IPS DF 6.9 (cell line): ENCODE data around the gene CXCL12.
A peak's percentile ranks its signal among the peaks of the same experiment; 100 is the strongest.

Source experiments
- DNase-seq: peaks from one replicate; pipeline ENCODE4 v3.0.0-alpha.2; 2013; ENCODE audit warnings: low read depth, low spot score
- H3K27ac ChIP-seq: one replicate; pipeline ENCODE4 v1.5.1; 2013; ENCODE audit warnings: low read length, control low read depth
- H3K27me3 ChIP-seq: 2 replicates; pipeline ENCODE4 v1.6.1; 2013; ENCODE audit warnings: mild to moderate bottlenecking, low read length; ENCODE audit not compliant: control insufficient read depth, insufficient read depth
- H3K36me3 ChIP-seq: 2 replicates; pipeline ENCODE4 v1.6.1; 2013; ENCODE audit warnings: low read length; ENCODE audit not compliant: control insufficient read depth, insufficient read depth
- H3K4me1 ChIP-seq: 2 replicates; pipeline ENCODE4 v1.6.1; 2013; ENCODE audit warnings: low read length; ENCODE audit not compliant: control insufficient read depth, insufficient read depth
- H3K4me3 ChIP-seq: 2 replicates; pipeline ENCODE4 v1.5.1; 2013; ENCODE audit warnings: mild to moderate bottlenecking, low read length
- H3K9me3 ChIP-seq: 2 replicates; pipeline ENCODE4 v1.6.1; 2013; ENCODE audit warnings: low read length, inconsistent platforms; ENCODE audit not compliant: control insufficient read depth, insufficient read depth
- WGBS: extraction: QIAGEN DNeasy Blood & Tissue Kit; methylation state at CpG from one replicate; pipeline ENCODE4 v1.1.7; 2013; ENCODE audit warnings: mixed read lengths, missing lambda C conversion rate; ENCODE audit not compliant: insufficient read length, insufficient coverage; 5-methylcytosine and 5-hydroxymethylcytosine counted together

The CXCL12 gene

DNA sequence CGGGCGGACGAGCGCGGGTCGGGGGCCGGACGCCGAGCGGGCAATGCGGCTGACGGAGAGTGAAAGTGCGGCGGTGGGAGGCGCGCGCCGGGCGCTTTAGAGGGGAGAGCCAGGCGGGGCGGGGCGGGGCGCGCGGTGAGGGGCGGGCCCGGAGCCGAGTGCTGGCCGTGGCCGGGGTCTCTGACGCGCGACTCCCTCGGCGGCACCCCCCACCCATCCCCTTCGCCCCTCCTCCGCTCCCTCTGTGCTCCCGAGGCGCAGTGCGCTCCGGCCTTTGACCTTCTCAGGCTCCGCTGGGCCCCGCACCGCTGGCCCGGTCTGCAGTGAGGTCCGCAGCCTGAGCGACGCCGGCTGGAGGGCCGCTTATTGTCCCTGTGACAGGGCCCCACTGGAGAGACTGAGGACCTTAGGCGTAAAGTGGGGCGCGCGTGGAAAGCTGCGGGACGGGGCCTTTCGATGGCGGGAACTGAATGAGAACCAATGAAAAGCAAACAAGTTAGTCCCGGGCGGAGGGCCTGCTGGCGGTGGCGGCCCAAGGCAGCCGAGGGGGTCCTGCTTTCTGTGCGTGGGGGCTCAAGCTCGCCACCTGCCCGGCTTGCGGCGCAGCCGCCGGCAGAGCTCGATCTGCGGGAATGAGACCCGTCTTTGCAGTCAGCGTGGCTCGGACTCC lies at the start of gene CXCL12:
CXCL12 (minus strand) TSS at position 72 of the 670 bp plus-strand sequence. CDS start 92 bp downstream, outside the sequence.
- WGBS, result no CpG with 5 or more reads among the region's 75 CpGs
- Histone ChIP-seq H3K4me1 (peaks cover 10% of the 10 kb centered on the region; the same call in 1 of the 2 replicates), H3K9me3 (no peaks in the 10 kb centered on the region), H3K4me3 (peak within 1 kb of the TSS; percentile 75), H3K27ac (no peak within 1 kb of the TSS), H3K36me3 (no peaks in the 10 kb centered on the region), H3K27me3 (peaks cover 6% of the 10 kb centered on the region; the same call in 1 of the 2 replicates)
- no peak for DNase-seq

DNA sequence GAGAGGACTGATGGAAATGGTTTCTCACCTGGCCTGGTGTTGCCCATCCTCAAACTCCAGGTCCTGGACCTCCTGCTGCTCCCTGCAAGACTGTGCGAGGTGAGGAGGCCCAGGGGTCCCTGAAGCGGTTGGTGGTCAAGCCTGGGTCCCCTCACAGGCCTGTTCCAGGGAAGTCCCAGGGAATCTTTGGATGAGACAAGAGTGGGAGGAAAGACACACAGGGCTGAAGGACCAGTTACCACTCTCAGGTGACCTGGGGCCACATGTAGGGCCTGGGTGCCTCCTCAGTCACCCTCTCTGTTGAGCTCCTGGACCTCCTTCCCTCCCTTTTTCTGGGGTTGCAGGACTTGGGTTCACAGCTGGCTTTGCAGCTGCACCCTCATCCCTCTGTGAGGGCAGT lies 42.6 kb upstream of the CXCL12 start:
- no peaks in the 10 kb centered on the region for H3K27me3 ChIP-seq
- no peak for DNase-seq
- WGBS, result no CpG with 5 or more reads among the region's 2 CpGs
- no peak overlapping the region for H3K4me3 ChIP-seq
- H3K9me3 ChIP-seq, result no peaks in the 10 kb centered on the region
- no peaks in the 10 kb centered on the region for H3K36me3 ChIP-seq
- no peak overlapping the region for H3K27ac ChIP-seq
- H3K4me1 ChIP-seq, result no peaks in the 10 kb centered on the region

DNA sequence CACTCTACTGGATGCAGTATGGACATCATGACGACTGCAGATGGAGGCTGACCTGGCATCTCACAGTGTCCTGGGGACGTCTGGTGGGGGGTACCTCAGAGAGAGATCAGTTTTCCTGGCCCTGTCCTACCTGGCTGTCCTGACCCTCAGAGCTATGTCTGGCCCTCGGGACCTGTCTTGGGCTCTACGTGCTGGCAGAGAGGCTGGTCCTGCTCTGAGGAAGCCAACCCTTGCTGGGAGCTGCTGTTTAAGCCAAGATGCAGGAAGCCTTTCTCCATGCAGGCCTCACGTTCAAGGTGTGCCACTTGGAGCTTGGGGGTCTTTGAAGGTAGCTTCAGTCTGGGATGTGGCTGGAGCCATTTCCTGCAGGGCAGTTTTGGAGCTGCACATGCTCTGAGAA lies 42.1 kb upstream of the CXCL12 start:
- no peak overlapping the region for H3K4me3 ChIP-seq
- no peaks in the 10 kb centered on the region for H3K27me3 ChIP-seq
- no peaks in the 10 kb centered on the region for H3K36me3 ChIP-seq
- no CpG with 5 or more reads among the region's 5 CpGs for WGBS
- H3K27ac ChIP-seq, result no peak overlapping the region
- no peaks in the 10 kb centered on the region for H3K9me3 ChIP-seq
- H3K4me1 ChIP-seq, result no peaks in the 10 kb centered on the region
- no peak for DNase-seq

DNA sequence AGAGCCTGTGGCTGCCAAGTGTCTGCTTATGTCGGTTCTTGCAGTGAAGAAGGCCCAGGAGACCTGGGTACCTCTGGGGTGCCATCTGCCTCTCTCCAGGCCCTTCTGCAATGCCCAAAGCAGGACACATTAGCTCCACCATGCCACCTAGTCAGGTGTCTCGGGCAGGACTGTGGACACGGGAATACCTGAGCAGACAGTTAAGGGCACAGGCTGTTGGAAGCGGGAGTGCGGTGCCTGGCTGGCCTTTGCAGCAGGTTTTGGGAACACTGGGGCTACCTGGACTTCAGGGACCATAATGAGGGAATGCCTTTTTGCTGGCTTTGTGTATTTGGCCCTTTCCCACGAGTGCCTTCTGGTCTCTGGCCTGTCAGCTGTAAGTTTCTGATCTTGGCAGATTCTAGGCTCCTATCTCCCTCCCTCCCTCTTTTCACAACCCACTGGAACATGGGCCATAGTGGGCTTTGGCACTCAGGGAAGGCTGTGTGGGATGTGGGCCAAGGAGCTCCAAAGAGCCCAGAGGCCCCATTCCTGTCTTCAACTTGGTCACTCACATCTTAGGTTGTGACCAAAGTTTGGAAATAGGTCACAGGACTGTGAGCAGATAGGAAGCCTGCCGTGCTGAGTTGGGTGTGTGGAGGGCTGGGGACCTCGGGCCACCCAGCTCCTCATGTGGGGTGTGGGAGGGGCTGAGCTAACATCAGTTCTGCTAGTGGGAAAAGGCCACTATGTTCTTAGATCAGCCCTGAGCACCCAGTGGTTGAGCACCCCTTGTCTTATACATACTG lies 41.5 kb upstream of the CXCL12 start:
- Histone ChIP-seq H3K4me3 (no peak overlapping the region), H3K27ac (no peak overlapping the region), H3K9me3 (no peaks in the 10 kb centered on the region), H3K27me3 (no peaks in the 10 kb centered on the region), H3K4me1 (no peaks in the 10 kb centered on the region), H3K36me3 (no peaks in the 10 kb centered on the region)
- WGBS, result no CpG with 5 or more reads among the region's 8 CpGs
- DNase-seq, result no peak

DNA sequence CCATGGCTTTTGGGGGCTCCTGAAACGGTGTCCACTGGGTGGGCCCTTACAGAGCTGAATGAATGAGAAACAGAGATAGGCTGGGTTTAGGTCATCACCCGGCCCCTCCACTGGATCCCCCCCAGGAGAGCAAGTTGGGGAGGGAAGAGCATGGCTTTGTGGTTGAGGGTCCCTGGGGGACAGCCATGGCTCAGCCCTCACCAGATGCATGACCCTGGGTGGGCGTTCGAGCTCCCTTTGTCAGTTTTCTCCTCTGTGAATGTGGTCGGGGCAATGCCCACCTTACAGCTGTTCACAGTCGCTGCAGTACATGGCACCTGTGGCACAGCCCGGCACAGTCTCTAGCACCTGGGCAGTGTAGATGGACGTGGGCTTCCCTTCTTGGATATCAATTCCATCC lies 40.6 kb upstream of the CXCL12 start:
- H3K27me3 ChIP-seq, result no peaks in the 10 kb centered on the region
- no CpG with 5 or more reads among the region's 8 CpGs for WGBS
- H3K36me3 ChIP-seq, result no peaks in the 10 kb centered on the region
- H3K4me1 ChIP-seq, result no peaks in the 10 kb centered on the region
- H3K27ac ChIP-seq, result no peak overlapping the region
- H3K4me3 ChIP-seq, result no peak overlapping the region
- no peaks in the 10 kb centered on the region for H3K9me3 ChIP-seq
- DNase-seq, result no peak

DNA sequence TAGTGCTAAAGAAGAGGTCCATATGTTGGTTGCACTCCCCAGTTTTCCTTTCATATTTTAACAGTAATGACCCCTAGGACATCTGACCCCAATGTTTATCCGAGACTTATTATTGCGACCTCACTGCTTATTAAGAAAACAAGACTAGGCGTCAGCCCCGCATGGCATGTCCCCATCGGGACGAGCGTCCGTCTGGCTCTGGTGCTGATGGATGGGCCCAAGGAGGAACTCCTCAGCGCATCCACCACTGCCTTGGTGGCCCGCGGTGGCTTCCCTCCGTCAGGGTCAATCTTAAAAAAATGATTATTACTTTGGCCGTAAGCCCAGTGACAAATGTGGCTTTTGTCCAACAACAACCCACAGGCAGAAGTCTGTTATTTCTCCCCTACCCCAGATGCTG lies 40.1 kb upstream of the CXCL12 start:
- H3K9me3 ChIP-seq, result no peaks in the 10 kb centered on the region
- H3K4me1 ChIP-seq, result no peaks in the 10 kb centered on the region
- H3K27me3 ChIP-seq, result no peaks in the 10 kb centered on the region
- H3K27ac ChIP-seq, result no peak overlapping the region
- H3K36me3 ChIP-seq, result no peaks in the 10 kb centered on the region
- WGBS, result no CpG with 5 or more reads among the region's 13 CpGs
- DNase-seq, result no peak
- no peak overlapping the region for H3K4me3 ChIP-seq

DNA sequence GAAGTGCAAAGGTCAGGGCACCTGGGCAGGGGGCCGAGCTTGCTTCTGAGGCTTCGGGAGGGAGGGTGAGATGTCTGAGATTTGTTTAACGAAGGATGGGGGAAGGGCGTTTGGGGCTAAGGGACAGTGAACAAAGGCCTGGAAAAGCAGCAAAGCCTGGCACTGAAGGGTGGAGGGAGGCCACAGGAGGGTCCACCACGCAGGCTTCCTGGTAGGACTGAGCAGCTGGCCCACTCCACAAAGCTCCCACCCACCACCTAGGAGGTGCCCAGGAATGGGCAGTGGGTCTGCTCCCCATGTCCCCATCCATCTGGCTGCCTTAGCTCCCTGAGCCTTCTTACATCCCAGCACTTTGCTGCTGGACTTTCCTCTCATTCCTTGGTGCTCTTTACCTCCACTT lies 39.4 kb upstream of the CXCL12 start:
- no CpG with 5 or more reads among the region's 5 CpGs for WGBS
- H3K27ac ChIP-seq, result no peak overlapping the region
- no peak overlapping the region for H3K4me3 ChIP-seq
- no peaks in the 10 kb centered on the region for H3K9me3 ChIP-seq
- DNase-seq, result no peak
- no peaks in the 10 kb centered on the region for H3K36me3 ChIP-seq
- H3K27me3 ChIP-seq, result no peaks in the 10 kb centered on the region
- no peaks in the 10 kb centered on the region for H3K4me1 ChIP-seq

DNA sequence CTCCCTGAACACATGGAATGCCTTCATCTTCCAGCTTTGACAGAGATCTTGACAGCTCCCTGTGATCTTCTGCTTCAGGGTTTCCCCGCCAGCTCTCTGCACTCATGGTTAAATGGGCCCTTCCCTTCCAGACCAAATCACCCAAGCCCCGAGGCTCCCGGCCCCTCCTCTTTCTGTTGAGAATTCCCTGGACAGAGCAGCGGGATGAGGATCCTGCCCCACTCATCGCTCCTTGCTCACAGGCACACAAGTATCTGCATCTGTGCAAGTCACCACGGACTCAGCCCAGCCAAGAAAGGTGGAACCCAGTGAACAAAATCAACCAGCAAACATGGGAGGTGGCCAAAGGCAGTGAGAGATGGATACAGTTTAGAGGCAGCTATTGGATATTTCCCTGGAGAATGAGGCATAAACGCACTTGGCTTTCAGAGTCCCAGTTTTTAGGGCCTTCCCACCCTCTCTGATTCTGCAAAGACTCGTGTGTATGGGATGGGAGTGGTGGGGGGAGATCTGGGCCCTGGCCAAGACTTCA lies 37.7 kb upstream of the CXCL12 start:
- no peaks in the 10 kb centered on the region for H3K4me1 ChIP-seq
- no peaks in the 10 kb centered on the region for H3K36me3 ChIP-seq
- H3K4me3 ChIP-seq, result no peak overlapping the region
- H3K27me3 ChIP-seq, result no peaks in the 10 kb centered on the region
- DNase-seq, result no peak
- H3K27ac ChIP-seq, result no peak overlapping the region
- WGBS, result no CpG with 5 or more reads among the region's 8 CpGs
- H3K9me3 ChIP-seq, result no peaks in the 10 kb centered on the region

DNA sequence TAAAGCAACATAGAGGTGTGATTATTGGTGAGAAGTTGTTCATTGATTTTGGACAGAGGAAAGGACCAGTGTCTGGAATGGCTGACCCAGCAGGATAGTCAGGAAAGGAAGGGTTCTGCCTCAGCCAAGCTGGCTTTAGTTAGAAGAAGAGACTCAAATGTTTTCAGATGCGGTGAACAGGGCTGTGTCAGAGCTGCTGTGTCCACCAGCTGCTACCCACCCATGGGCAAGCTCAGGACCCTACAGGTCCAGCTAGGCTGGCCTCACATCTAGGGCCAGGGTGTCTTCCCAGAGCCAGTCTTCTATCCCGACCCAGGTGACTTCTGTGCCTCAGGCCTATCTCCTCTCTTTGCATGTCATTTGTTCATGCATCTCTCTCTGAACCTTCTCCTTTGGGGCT lies 37.3 kb upstream of the CXCL12 start:
- H3K27me3 ChIP-seq, result no peaks in the 10 kb centered on the region
- no peak for DNase-seq

DNA sequence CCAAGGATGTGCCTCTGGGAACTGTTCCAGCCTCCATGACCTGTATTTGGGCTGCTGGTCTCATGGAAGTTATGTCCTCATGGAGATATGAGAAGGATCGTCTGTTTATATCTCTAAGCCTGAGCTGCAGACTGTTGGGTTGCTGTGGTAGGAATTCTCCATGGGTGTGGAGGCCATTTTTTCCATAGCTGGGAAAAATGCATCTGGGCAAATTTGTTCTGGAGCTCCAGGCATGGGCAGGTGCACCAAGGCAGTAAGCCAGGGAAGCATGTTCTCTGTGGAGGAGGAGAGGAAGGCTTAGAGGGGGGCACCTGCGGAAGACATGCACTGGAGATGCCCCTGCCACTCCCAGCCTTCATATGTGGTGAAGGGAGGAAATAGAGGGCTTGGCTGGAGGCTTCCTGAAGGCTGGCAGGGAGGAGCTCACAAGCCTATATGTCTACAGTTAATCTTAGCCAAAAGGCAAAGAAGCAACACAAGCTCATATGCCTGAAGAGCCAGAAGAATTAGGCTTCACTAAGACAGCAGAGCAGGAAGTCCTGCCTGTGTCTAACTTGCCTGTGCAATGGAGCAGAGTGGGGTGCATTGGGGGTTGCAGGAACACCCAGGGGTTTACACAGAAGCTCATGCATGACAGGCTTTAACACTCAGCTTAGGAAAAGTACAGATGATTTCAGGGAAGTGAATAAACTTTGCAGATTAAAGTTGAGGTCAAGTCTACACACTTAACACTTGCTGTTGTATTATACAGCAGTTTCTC lies 35.1 kb upstream of the CXCL12 start:
- no peaks in the 10 kb centered on the region for H3K36me3 ChIP-seq
- H3K27me3 ChIP-seq, result no peaks in the 10 kb centered on the region
- H3K4me3 ChIP-seq, result no peak overlapping the region
- no peak overlapping the region for H3K27ac ChIP-seq
- H3K4me1 ChIP-seq, result no peaks in the 10 kb centered on the region
- no peak for DNase-seq
- WGBS, result no CpG with 5 or more reads among the region's 2 CpGs
- H3K9me3 ChIP-seq, result no peaks in the 10 kb centered on the region

More for the DNA sequence above, 37.3 kb upstream of the CXCL12 start:
- Histone ChIP-seq H3K27ac (no peak overlapping the region), H3K9me3 (no peaks in the 10 kb centered on the region), H3K4me3 (no peak overlapping the region), H3K4me1 (no peaks in the 10 kb centered on the region), H3K36me3 (no peaks in the 10 kb centered on the region)
- no CpG with 5 or more reads among the region's 2 CpGs for WGBS
